GM21619 (cell line): ENCODE measurements around the gene IGSF9.
"Not testable (repeated sequence)": the region's sequence is repeated elsewhere in the genome, so short reads cannot be mapped to it uniquely, and the experiment has no call there.

Source experiments
- ATAC-seq: cut with Tn5 transposase; IDR thresholded peaks from one replicate; pipeline ENCODE4 v1.9.1; 2021; ENCODE audit not compliant: unreplicated experiment

IGSF9 gene

GRCh38 chr1:159900086-159900680 lies 45.2 kb downstream of the IGSF9 start, which contains the start of gene CFAP45:
CFAP45 (minus strand) TSS chr1:159900165; CDS start chr1:159900098, 67 bp downstream.
- no peak for ATAC-seq

- not testable (repeated sequence) for ATAC-seq
Measured at GRCh38 chr1:159899634-159900033, 45.8 kb downstream of the IGSF9 start.

GRCh38 chr1:159898527-159898926 lies 46.9 kb downstream of the IGSF9 start:
- ATAC-seq, result no peak

GRCh38 chr1:159897962-159898361 lies 47.5 kb downstream of the IGSF9 start:
- no peak for ATAC-seq

GRCh38 chr1:159896546-159896930 lies 48.9 kb downstream of the IGSF9 start:
- no peak for ATAC-seq

GRCh38 chr1:159895836-159896545 lies 49.4 kb downstream of the IGSF9 start:
- no peak for ATAC-seq

- no peak for ATAC-seq
Measured at GRCh38 chr1:159895286-159895685, 50.1 kb downstream of the IGSF9 start.

GRCh38 chr1:159892944-159893343 lies 52.5 kb downstream of the IGSF9 start:
- no peak for ATAC-seq

GRCh38 chr1:159891275-159892157 lies 53.9 kb downstream of the IGSF9 start:
- ATAC-seq, result peak; percentile 47

- ATAC-seq, result no peak
Measured at GRCh38 chr1:159890390-159890789, 55.0 kb downstream of the IGSF9 start.

GRCh38 chr1:159889821-159890252 lies 55.6 kb downstream of the IGSF9 start:
- peak; percentile 90 for ATAC-seq

- ATAC-seq, result no peak
Measured at GRCh38 chr1:159889202-159889601, 56.2 kb downstream of the IGSF9 start.

- no peak for ATAC-seq
Measured at GRCh38 chr1:159884296-159884695, 61.1 kb downstream of the IGSF9 start.

GRCh38 chr1:159883134-159883533 lies 62.3 kb downstream of the IGSF9 start:
- no peak for ATAC-seq

GRCh38 chr1:159882527-159882862 lies 62.9 kb downstream of the IGSF9 start:
- no peak for ATAC-seq

- ATAC-seq, result no peak
Measured at GRCh38 chr1:159881622-159882526, 63.5 kb downstream of the IGSF9 start.

- no peak for ATAC-seq
Measured at GRCh38 chr1:159880430-159880829, 65.0 kb downstream of the IGSF9 start.

- ATAC-seq, result no peak
Measured at GRCh38 chr1:159879977-159880376, 65.4 kb downstream of the IGSF9 start.

GRCh38 chr1:159879136-159879535 lies 66.3 kb downstream of the IGSF9 start:
- no peak for ATAC-seq

- ATAC-seq, result no peak
Measured at GRCh38 chr1:159877695-159878444, 67.5 kb downstream of the IGSF9 start.
